ENCODE data around the gene PRKCQ.

GRCh38 chr10:6476989-6477388 lies 103.1 kb downstream of the PRKCQ start:
- TF ChIP-seq CTCF (IDR thresholded peaks at IDR 0.05; ENCODE audit: low read length) (no peak), EZH2phosphoT487 (IDR thresholded peaks at IDR 0.05; ENCODE audit: low read length) (no peak), EZH2 (optimal IDR thresholded peaks at IDR 0.05; ENCODE audit: low read depth, low read length) (no peak)

Data from MM.1S (cell line).